GM12878 (cell line): ENCODE results near the gene PIK3R5. TPM values are rescaled to one million over a fixed set of nuclear protein-coding genes. Genes with fewer than 3 reads are reported as not detected.

Experiments used
- ATF3 ChIP-seq: IDR thresholded peaks from 2 replicates; pipeline ENCODE4 v1.6.1; 2011; ENCODE audit warnings: low read depth, mild to moderate bottlenecking, low read length, moderate library complexity, borderline replicate concordance; ENCODE audit errors: extremely low read depth
- BHLHE40 ChIP-seq, 2 experiments: fragments of 450-650 bp in 1 of 2; IDR thresholded peaks; 2 replicates each; pipeline ENCODE4 v1.6.1; 2011 to 2017; ENCODE audit warnings: low read depth in 2 of 2, borderline replicate concordance in 1 of 2, improper control_type of control experiment in 1 of 2, low read length in 1 of 2, mild to moderate bottlenecking in 1 of 2
- CREB1 ChIP-seq: IDR thresholded peaks from 2 replicates; pipeline ENCODE4 v1.6.1; 2012; ENCODE audit warnings: low read depth, mild to moderate bottlenecking, inconsistent platforms
- CUX1 ChIP-seq: IDR thresholded peaks from 2 replicates; pipeline ENCODE4 v1.6.1; 2012; ENCODE audit warnings: improper control_type of control experiment, low read depth, low read length; ENCODE audit not compliant: insufficient replicate concordance
- E4F1 ChIP-seq: fragments of 450-650 bp; IDR thresholded peaks from 2 replicates; pipeline ENCODE4 v1.6.1; 2018; ENCODE audit warnings: borderline replicate concordance, mild to moderate bottlenecking; ENCODE audit not compliant: partially characterized antibody
- PAX8 ChIP-seq: fragments of 450-650 bp; IDR thresholded peaks from 2 replicates; pipeline ENCODE4 v1.6.1; 2017; ENCODE audit warnings: mild to moderate bottlenecking, moderate library complexity
- PML ChIP-seq: IDR thresholded peaks from 2 replicates; pipeline ENCODE4 v1.6.1; 2012; ENCODE audit warnings: low read length, inconsistent platforms
- RAD21 ChIP-seq: IDR thresholded peaks from 2 replicates; pipeline ENCODE4 v1.6.1; 2011; ENCODE audit warnings: mild to moderate bottlenecking, low read depth, low read length, moderate library complexity; ENCODE audit not compliant: insufficient read depth
- RUNX3 ChIP-seq: IDR thresholded peaks from 2 replicates; pipeline ENCODE4 v1.6.1; 2012; ENCODE audit warnings: low read length, inconsistent platforms
- SIX5 ChIP-seq: IDR thresholded peaks from 2 replicates; pipeline ENCODE4 v1.6.1; 2011; ENCODE audit warnings: mild to moderate bottlenecking, low read depth, low read length, moderate library complexity; ENCODE audit not compliant: severe bottlenecking
- SMC3 ChIP-seq: IDR thresholded peaks from 2 replicates; pipeline ENCODE4 v1.6.1; 2011; ENCODE audit warnings: low read length, improper control_type of control experiment, borderline replicate concordance
- SP1 ChIP-seq: IDR thresholded peaks from one replicate; pipeline ENCODE4 v1.6.1; 2011; ENCODE audit warnings: low read depth, low read length
- SRF ChIP-seq, 2 experiments: IDR thresholded peaks; 2 replicates each; pipeline ENCODE4 v1.6.1; 2011; ENCODE audit warnings: low read depth in 2 of 2, low read length in 2 of 2, mild to moderate bottlenecking in 1 of 2, moderate library complexity in 1 of 2
- TCF12 ChIP-seq: IDR thresholded peaks from 2 replicates; pipeline ENCODE4 v1.6.1; 2011; ENCODE audit warnings: low read depth, mild to moderate bottlenecking, low read length
- ZBTB40 ChIP-seq: fragments of 450-650 bp; IDR thresholded peaks from 2 replicates; pipeline ENCODE4 v1.6.1; 2016; ENCODE audit warnings: mild to moderate bottlenecking, moderate library complexity, borderline replicate concordance
- ZNF622 ChIP-seq: fragments of 450-650 bp; IDR thresholded peaks from 2 replicates; pipeline ENCODE4 v1.6.1; 2017; ENCODE audit warnings: mild to moderate bottlenecking, inconsistent platforms
- ZZZ3 ChIP-seq: IDR thresholded peaks from 2 replicates; pipeline ENCODE4 v1.6.1; 2011; ENCODE audit warnings: low read depth; ENCODE audit not compliant: control insufficient read depth, insufficient read length
- polyA plus RNA-seq, 11 experiments: library from polyadenylated mRNA; depleted of rRNA in 4 of 11; unstranded in 6 of 11; stranded (reverse) in 5 of 11; fragments of >200 nt; fragmentation: Nextera tagmentation in 4 of 11; fragmentation: Illumina TruSeq in 1 of 11; extraction: Ambion mirVana in 4 of 11; extraction: Trizol in 1 of 11; gene quantifications; 1 replicate in 1 of 11; 2 replicates in 10 of 11; pipeline versions ENCODE4 v1.2.1 to v1.2.3, GENCODE V29; 2011 to 2016; ENCODE audit warnings: inconsistent platforms in 2 of 11, missing spikeins in 2 of 11, low read depth in 1 of 11
- total RNA-seq, 4 experiments: library from RNA; depleted of rRNA in 3 of 4; stranded (reverse); fragments of >200 nt in 3 of 4; fragmentation: Illumina TruSeq in 1 of 4; extraction: Trizol in 1 of 4; gene quantifications; 2 replicates each; pipeline versions ENCODE4 v1.2.1 to v1.2.3, GENCODE V29; 2013 to 2021

The PIK3R5 gene
- total and polyA plus RNA-seq, 10 of the 15 experiments (the other 5 are each of a cell fraction or from before 2014, with no cell fraction given) = 9.5 to 50.8 (median 35.5) TPM

GRCh38 chr17:8856869-8857575 lies 108.5 kb downstream of the PIK3R5 start (continued):
- TF ChIP-seq CREB1 = 0 out of 2 replicates have a peak, but pooled peaks have one; percentile 43
- TF ChIP-seq BHLHE40 (IDR thresholded peaks at IDR 0.05; ENCODE audit: borderline replicate concordance in 1 of 2, low read depth in 2 of 2, low read length in 1 of 2) = peak; percentile 13 to 40; a peak in 1 of 4 replicates
- no peak for TF ChIP-seq PAX8
- TF ChIP-seq ZNF622 = no peak
- TF ChIP-seq SRF (IDR thresholded peaks at IDR 0.05; ENCODE audit: low read depth in 2 of 2, low read length in 2 of 2) = no peak
- no peak for TF ChIP-seq CUX1
- TF ChIP-seq RUNX3 = peak; percentile 84
- peak; percentile 62; the same call in 1 of the 2 replicates for TF ChIP-seq PML
- no peak for TF ChIP-seq ATF3
- no peak for TF ChIP-seq SIX5
- TF ChIP-seq RAD21 = no peak
- TF ChIP-seq ZBTB40 = no peak
- TF ChIP-seq TCF12 = peak; percentile 95
- TF ChIP-seq SP1 = peak; percentile 33
- no peak for TF ChIP-seq ZZZ3
- no peak for TF ChIP-seq SMC3
- no peak for TF ChIP-seq E4F1
